Measurements from ENCODE around the gene RAB20.

Gene RAB20

DNA sequence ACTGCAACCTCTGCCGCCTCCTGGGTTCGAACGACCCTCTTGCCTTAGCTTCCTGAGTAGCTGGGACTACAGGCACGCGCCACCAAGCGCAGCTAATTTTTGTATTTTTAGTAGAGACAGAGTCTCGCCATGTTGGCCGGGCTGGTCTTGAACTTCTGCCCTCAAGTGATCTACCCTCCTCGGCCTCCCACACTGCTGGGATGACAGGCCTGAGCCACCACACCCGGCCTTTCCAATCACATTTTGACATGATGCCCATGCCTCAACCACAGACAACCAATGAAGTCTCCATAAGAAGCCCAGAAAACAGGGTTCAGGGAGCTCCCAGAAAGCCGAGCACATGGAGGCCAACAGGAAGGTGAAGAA is 11.7 kb downstream of the RAB20 start:
- no peak for TF ChIP-seq SPI1 (IDR thresholded peaks at IDR 0.05; ENCODE audit: borderline replicate concordance, low read depth)
- no peak for TF ChIP-seq GABPA (IDR thresholded peaks at IDR 0.05; ENCODE audit: low read depth)
- TF ChIP-seq REST (IDR thresholded peaks at IDR 0.05; ENCODE audit: insufficient replicate concordance, low read depth): no peak
- TF ChIP-seq, protein P1, sequence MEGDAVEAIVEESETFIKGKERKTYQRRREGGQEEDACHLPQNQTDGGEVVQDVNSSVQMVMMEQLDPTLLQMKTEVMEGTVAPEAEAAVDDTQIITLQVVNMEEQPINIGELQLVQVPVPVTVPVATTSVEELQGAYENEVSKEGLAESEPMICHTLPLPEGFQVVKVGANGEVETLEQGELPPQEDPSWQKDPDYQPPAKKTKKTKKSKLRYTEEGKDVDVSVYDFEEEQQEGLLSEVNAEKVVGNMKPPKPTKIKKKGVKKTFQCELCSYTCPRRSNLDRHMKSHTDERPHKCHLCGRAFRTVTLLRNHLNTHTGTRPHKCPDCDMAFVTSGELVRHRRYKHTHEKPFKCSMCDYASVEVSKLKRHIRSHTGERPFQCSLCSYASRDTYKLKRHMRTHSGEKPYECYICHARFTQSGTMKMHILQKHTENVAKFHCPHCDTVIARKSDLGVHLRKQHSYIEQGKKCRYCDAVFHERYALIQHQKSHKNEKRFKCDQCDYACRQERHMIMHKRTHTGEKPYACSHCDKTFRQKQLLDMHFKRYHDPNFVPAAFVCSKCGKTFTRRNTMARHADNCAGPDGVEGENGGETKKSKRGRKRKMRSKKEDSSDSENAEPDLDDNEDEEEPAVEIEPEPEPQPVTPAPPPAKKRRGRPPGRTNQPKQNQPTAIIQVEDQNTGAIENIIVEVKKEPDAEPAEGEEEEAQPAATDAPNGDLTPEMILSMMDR (IDR thresholded peaks at IDR 0.05; ENCODE audit: insufficient read depth, low read length): no peak
- no peak for TF ChIP-seq POLR2AphosphoS5 (IDR thresholded peaks at IDR 0.05; ENCODE audit: low read depth)
- Histone ChIP-seq H3K27me3 (ENCODE audit: insufficient read depth, poor library complexity, severe bottlenecking) (no peaks in the 10 kb centered on the region), H3K27ac (replicated peaks) (no peak overlapping the region), H3K4me3 (replicated peaks; ENCODE audit: insufficient read depth, low read length) (no peak overlapping the region)
- no peak for DNase-seq (ENCODE audit: low read depth in 1 of 2, low spot score in 1 of 2)

GRCh38 chr13:110548891-110549794 is 12.4 kb downstream of the RAB20 start:
- no peak overlapping the region for H3K27ac ChIP-seq (replicated peaks)
- H3K27me3 ChIP-seq (ENCODE audit: insufficient read depth, poor library complexity, severe bottlenecking): no peaks in the 10 kb centered on the region
- DNase-seq (ENCODE audit: low read depth in 1 of 2, low spot score in 1 of 2): no peak
- TF ChIP-seq REST (IDR thresholded peaks at IDR 0.05; ENCODE audit: insufficient replicate concordance, low read depth) (no peak), POLR2AphosphoS5 (IDR thresholded peaks at IDR 0.05; ENCODE audit: low read depth) (no peak), GABPA (IDR thresholded peaks at IDR 0.05; ENCODE audit: low read depth) (no peak), SPI1 (IDR thresholded peaks at IDR 0.05; ENCODE audit: borderline replicate concordance, low read depth) (no peak)
- TF ChIP-seq, protein P1 (IDR thresholded peaks at IDR 0.05; ENCODE audit: insufficient read depth, low read length): no peak
- no peak overlapping the region for H3K4me3 ChIP-seq (replicated peaks; ENCODE audit: insufficient read depth, low read length)

- no peaks in the 10 kb centered on the region for H3K27me3 ChIP-seq (ENCODE audit: insufficient read depth, poor library complexity, severe bottlenecking)
- no peak overlapping the region for H3K4me3 ChIP-seq (replicated peaks; ENCODE audit: insufficient read depth, low read length)
- H3K27ac ChIP-seq (replicated peaks): no peak overlapping the region
- DNase-seq (ENCODE audit: low read depth in 1 of 2, low spot score in 1 of 2): no peak
- TF ChIP-seq GABPA (IDR thresholded peaks at IDR 0.05; ENCODE audit: low read depth) (no peak), POLR2AphosphoS5 (IDR thresholded peaks at IDR 0.05; ENCODE audit: low read depth) (no peak), REST (IDR thresholded peaks at IDR 0.05; ENCODE audit: insufficient replicate concordance, low read depth) (no peak), SPI1 (IDR thresholded peaks at IDR 0.05; ENCODE audit: borderline replicate concordance, low read depth) (no peak)
- TF ChIP-seq, protein P1 (IDR thresholded peaks at IDR 0.05; ENCODE audit: insufficient read depth, low read length): no peak
Observed at GRCh38 chr13:110546926-110547325, 14.6 kb downstream of the RAB20 start.
